ENCODE measurements around the gene OPN4. TPM values are rescaled to one million over a fixed set of nuclear protein-coding genes. Genes with fewer than 3 reads are reported as not detected.
"Not testable (repeated sequence)": the region's sequence is repeated elsewhere in the genome, so short reads cannot be mapped to it uniquely, and the experiment has no call there.

Gene OPN4
- total RNA-seq, 2 experiments from 2014 or later: not detected

GRCh38 chr10:86613905-86614304, 40.4 kb upstream of the OPN4 start:
- ChIA-PET POLR2A (no interaction called here), CTCF (no interaction called here)
- no peak for ATAC-seq
- Mint-ChIP-seq H3K27me3 (peaks cover 15% of the 10 kb centered on the region), H3K4me3 (no peak overlapping the region), H3K9me3 (no peaks in the 10 kb centered on the region), H3K36me3 (ENCODE audit: low read depth) (no peaks in the 10 kb centered on the region), H3K4me1 (ENCODE audit: low read depth) (no peaks in the 10 kb centered on the region), H3K27ac (no peak overlapping the region)
- no peak for TF ChIP-seq CTCF (IDR thresholded peaks at IDR 0.05)
- no peak for DNase-seq
- intact Hi-C loops (cut with micrococcal nuclease): no loop called here

GRCh38 chr10:86614853-86615252, 39.5 kb upstream of the OPN4 start:
- H3K27ac Mint-ChIP-seq: no peak overlapping the region
- peaks cover 13% of the 10 kb centered on the region for H3K27me3 Mint-ChIP-seq
- intact Hi-C loops (cut with micrococcal nuclease): no loop called here
- H3K4me1 Mint-ChIP-seq (ENCODE audit: low read depth): no peaks in the 10 kb centered on the region
- no peak overlapping the region for H3K4me3 Mint-ChIP-seq
- DNase-seq (peak; percentile 7), ATAC-seq (peak; percentile 27)
- ChIA-PET CTCF (no interaction called here), POLR2A (no interaction called here)
- H3K9me3 Mint-ChIP-seq: no peaks in the 10 kb centered on the region
- H3K36me3 Mint-ChIP-seq (ENCODE audit: low read depth): no peaks in the 10 kb centered on the region
- TF ChIP-seq CTCF (IDR thresholded peaks at IDR 0.05): no peak

- CTCF ChIA-PET; POLR2A ChIA-PET; H3K4me1 Mint-ChIP-seq (ENCODE audit: low read depth); DNase-seq; H3K36me3 Mint-ChIP-seq (ENCODE audit: low read depth); ATAC-seq; H3K27me3 Mint-ChIP-seq; intact Hi-C loops (cut with micrococcal nuclease); H3K4me3 Mint-ChIP-seq; H3K27ac Mint-ChIP-seq; H3K9me3 Mint-ChIP-seq: not testable (repeated sequence)
Measured at GRCh38 chr10:86617278-86617677, 37.1 kb upstream of the OPN4 start.

- ATAC-seq (no peak), DNase-seq (no peak)
- no peak overlapping the region for H3K27ac Mint-ChIP-seq
- H3K9me3 Mint-ChIP-seq: no peaks in the 10 kb centered on the region
- TF ChIP-seq CTCF (IDR thresholded peaks at IDR 0.05): no peak
- no peaks in the 10 kb centered on the region for H3K4me1 Mint-ChIP-seq (ENCODE audit: low read depth)
- H3K27me3 Mint-ChIP-seq: peaks cover 25% of the 10 kb centered on the region
- ChIA-PET POLR2A (no interaction called here), CTCF (no interaction called here)
- intact Hi-C loops (cut with micrococcal nuclease): no loop called here
- no peaks in the 10 kb centered on the region for H3K36me3 Mint-ChIP-seq (ENCODE audit: low read depth)
- H3K4me3 Mint-ChIP-seq: no peak overlapping the region
Measured at GRCh38 chr10:86628311-86628710, 26.0 kb upstream of the OPN4 start.

- H3K4me1 Mint-ChIP-seq (ENCODE audit: low read depth): no peaks in the 10 kb centered on the region
- POLR2A ChIA-PET: no interaction called here
- H3K36me3 Mint-ChIP-seq (ENCODE audit: low read depth): no peaks in the 10 kb centered on the region
- H3K9me3 Mint-ChIP-seq: no peaks in the 10 kb centered on the region
- H3K27me3 Mint-ChIP-seq: peaks cover 33% of the 10 kb centered on the region
- CTCF ChIA-PET: no interaction called here
- H3K4me3 Mint-ChIP-seq: no peak overlapping the region
- DNase-seq: no peak
- H3K27ac Mint-ChIP-seq: no peak overlapping the region
- intact Hi-C loops (cut with micrococcal nuclease): no loop called here
- ATAC-seq: no peak
- TF ChIP-seq CTCF (IDR thresholded peaks at IDR 0.05): no peak
Measured at GRCh38 chr10:86630079-86630478, 24.3 kb upstream of the OPN4 start.
